GM21619 (cell line): ENCODE measurements around the gene IL34.

Experiments
- ATAC-seq: cut with Tn5 transposase; IDR thresholded peaks from one replicate; pipeline ENCODE4 v1.9.1; 2021; ENCODE audit not compliant: unreplicated experiment

IL34 gene

DNA sequence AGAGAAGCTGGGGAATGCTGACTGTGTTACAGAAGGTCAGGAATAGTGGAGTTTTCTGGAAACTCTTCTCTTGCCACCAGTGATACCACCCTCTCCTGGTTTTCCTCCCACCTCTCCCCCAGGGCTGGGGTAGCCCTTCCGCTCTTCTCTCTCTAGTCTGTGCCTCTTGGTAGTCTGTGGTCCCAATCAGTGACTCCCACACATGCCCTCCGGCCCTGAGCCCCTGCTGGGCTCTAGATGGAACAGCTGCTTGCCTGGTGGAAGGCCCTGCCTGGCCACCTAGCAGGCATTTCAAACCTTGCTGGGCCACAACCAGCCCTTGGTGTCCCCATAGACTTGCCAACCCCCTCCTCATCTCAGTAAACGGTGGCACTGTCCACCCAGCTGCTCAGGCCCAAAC is 54.7 kb downstream of the IL34 start:
- no peak for ATAC-seq

DNA sequence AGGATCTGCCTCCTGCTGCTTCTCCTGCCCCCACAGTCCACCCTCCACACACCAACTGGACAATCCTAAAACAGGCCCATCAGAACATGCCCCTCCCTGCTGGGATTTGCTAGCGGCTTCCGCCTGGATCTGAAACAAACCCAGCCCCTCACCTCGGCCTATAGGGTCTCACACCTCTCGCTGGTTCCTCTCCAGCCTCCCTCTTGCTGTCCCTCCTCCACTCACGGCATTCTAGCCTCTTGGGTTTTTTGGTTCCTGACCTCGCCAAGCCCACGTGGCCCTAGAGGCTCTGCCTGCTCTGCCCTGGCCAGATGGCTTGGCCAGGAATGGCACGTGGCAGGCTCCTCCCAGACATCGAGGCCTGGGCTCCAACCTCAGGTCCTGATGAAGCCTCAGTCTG is 55.2 kb downstream of the IL34 start:
- no peak for ATAC-seq

DNA sequence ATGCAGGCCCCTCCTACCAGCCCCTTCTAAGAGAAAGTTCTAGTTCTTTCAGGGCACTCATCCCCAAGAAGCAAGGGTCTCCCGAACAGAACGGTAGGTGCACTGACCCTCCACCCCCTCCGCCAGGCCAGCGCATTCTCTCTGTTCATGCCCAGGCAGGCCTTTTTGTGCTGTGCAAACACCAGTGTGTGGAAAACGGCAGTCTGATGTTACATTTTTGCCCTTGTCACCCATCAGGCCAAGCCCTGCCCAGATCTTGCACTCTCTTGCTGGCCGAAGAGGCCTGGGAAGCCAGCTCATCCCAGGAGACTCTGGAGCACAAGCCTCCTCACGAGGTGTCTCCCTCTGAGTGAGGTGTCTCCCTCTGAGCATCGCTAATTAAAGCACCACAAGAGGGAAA is 55.6 kb downstream of the IL34 start:
- ATAC-seq: no peak

DNA sequence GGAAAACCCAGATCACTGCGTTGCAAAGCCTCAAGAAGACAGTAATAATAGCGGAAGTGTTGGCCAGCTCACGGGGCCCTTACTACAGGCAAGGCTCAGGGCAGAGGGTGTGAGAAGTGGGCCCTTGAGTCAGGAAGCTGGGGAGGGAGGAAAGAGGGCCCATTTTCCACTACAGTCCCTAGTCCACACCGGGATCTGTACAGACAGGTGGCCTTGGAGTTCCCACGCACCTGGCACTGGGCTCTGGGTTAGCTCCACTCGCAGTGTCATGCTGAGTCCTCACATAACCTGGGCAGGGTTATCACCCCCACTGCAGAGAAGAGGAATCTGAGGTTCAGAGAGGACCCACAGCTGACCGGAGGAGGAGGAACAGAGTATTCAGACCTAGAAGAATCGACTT is 56.3 kb downstream of the IL34 start:
- ATAC-seq: no peak

DNA sequence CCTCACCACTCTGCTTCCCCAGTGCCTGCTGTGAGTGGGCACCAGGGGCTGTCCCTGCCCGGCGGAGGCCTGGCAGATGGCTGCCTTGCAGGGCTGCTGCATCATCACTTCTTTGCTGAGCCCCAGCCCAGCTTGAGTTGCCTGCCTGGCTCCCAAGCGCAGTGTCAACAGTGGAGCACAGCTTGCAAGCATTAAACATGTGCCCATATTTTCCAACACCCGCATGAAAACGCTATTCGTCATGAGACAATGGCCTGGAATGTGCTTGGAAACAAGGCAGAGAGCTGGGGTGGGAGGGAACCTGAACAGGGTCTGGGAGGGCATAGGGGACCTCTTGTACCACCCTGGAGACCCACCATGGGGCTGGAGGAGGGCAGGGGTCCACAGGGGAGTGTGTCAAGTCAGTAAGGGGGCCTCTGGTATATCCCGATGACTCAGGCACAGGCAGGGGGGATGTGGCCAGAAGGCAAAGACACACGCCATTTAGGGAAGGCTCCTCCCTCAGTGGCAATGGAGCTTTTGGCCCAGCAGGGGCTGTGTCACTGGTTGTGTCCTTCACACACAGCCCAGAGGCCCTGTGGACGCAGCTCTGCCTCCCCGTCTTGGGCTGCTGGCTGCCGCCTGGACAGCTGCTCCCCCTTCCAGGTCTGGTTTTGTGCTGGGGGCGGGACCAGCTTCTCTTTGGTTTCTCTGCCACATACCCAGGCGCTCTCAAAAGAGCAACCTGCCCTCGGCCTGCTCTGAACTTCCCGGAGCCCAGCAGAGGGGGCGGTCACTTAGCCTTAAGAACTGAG is 56.9 kb downstream of the IL34 start:
- ATAC-seq: no peak

DNA sequence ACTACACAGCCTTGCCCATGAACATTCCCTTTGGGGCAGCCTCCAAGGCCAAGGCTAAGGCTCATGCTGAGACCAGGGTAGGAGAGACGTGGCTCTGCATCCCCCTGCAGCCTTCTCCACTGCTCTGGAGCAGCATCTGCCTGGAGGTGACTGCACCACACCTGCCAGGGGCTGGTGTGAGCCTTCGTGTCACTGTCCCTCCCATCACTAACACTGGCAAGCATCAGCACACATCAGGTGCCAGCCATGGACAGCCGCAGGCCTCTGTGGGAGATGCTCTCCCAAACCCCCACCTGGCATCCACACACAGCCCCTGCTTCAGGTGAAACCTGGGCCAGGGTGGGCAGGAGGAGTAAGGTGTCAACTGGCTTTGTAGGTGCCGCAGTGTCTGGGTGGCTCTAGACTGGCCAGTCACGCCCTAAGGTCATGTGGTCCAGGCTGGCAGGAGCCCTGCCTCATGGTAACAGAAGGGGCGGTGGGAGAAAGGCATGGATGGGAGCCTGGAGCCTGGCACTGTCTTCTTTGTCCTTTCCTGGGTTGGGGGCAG is 57.5 kb downstream of the IL34 start:
- no peak for ATAC-seq

DNA sequence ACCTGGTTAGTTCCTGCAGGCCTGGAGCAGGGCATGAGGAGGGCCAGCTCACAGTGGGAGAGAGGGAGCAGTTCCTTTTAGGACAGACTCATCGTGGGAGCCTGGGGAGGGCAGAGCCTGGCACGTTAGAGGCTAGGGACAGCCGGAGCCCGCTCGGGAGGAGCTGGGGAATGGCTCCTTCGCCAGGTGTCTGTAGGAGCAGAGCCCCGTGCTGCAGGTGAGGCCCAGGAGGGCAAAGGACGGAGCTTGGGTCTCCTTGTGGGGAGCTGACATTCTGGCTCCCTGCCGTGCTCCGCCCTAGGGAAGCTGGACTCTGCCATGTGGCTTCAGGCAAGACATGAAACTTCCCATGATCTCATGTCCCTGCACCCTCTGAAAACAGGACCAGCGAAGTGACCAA is 58.2 kb downstream of the IL34 start:
- no peak for ATAC-seq

DNA sequence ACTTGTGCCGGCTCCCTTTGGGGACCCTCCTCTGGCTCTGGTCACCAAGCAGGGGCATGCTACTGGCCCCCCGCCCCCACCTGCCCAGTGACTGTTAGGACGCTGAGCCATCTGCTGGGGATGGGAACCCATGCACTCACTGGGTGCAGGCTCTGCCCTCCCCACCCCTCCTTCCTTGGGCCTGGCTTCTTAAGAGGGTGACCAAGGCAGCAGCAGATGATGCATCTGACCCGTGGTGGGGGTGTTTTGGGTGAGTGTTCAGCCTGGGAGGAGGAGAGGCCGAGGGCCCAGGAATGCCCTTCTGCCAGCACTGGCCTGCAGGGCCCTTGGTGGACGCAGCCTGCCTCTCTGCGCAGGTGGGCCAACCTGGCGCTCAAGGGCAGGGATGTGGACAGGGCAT is 58.7 kb downstream of the IL34 start:
- no peak for ATAC-seq

DNA sequence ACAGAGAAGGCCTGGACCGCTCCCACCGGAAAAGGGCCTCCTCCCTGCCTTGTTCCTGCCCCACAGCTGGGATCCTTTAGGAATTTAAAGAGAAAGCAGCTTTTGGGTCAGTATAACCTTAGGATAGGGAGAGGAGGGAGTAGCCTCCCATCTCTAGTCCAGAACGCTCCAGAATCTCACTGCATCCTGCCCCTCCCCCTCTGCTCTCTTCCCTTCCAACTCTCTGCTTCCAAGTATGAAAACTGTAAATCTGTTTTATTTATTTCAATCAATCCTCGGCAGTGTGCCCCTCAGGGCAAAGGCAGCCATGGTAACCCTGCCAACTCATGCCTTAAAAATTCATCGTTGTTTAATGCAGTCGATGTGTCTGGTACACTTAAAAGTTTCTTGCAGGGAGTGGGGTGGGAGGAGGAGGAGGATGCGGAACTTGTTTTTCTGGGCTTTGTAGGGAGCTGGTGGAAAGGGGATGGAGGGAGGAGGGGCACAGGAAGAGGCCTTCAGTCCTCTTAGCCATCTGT is 60.6 kb downstream of the IL34 start:
- no peak for ATAC-seq

DNA sequence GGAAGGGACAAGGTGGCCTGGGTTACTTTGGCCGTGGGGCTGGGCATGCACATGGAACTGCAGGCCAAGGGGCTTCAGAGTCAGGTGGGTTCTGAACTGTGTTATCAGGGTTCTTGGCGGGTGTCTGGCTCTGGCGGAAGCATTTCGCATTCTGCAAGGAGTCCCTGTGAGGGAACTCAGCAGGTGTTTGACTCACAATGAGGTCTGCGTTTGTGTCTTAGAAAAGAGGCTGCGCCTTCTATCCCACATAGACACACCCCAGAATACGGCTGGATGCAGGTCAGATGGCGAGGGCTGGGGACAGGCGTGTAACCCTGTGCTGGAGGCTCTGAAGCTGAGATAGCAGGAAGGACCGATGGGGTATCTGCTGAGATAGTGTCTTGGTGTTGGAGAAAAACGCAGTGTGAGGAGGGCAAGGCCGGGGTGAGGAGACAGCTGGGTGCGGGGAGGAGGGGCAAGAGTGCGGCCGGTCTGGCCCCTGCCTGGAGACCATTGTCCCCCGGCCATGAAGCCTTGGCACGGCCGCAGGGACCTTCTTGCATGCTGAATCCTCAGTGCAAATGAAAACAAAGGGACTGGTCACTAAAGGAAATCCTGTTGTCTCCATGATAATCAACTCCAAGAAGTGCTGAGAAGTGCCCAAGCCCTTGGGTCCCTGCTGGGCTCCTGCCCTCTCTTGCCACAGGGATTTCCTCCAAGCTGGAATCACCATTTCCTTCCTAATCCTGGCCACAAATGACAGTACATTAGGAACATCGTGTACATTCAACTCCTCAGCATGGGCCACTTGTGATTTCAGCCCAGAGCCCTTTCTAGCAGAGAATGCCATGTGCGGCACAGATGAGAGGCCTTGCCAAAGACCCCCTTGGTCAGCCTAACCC is 62.2 kb downstream of the IL34 start:
- no peak for ATAC-seq

DNA sequence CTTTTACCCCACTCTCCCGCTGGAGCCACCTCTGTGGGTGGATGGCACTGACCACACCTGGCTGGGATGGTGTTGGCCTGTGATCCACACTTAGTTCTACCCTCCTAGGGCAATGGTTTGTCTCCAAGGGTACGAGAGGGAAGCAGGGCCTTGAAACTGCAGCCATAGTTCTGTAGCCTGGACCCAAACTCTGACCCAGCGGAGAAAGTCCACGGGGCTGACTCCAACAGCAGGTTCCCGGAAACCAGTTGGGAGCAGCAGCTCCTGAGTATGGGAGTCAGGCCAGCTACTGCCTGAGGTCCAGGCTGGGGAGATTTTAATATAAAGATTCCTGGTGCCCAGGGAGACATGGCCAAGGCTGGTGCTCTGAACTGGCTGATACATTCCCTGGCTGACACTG is 63.1 kb downstream of the IL34 start:
- no peak for ATAC-seq

DNA sequence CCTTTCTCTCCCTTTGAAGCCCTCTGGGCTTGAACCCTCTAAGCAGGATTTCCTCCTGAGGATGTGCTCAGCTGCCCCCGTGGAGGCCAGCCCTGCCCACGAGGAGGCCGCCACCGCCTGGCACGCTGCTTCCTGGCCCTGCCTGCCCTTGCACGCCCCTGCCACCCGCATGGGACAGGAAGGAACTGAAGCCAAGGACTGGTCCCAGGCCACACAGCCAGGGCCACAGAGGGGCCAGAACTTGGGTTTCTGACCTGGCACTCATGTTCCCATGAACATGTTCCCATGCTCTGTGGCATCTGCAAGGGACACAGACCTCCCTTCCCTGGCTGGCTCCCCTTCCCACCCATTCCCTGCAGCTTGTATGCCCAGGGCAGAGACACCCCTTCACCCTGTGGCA is 63.6 kb downstream of the IL34 start:
- ATAC-seq: no peak
